Activated CD8-positive, alpha-beta memory T cell treated with anti-CD3 and anti-CD28 coated beads, Interleukin-2, amount 50 U/mL, for 1 hour (primary cell): ENCODE data around the gene PIGA.
"Not testable (repeated sequence)": the region's sequence is repeated elsewhere in the genome, so short reads cannot be mapped to it uniquely, and the experiment has no call there.

Source experiments
- DNase-seq: peaks from one replicate; pipeline ENCODE4 v3.0.0-alpha.2; 2020; ENCODE audit errors: extremely low read depth

The PIGA gene

DNA sequence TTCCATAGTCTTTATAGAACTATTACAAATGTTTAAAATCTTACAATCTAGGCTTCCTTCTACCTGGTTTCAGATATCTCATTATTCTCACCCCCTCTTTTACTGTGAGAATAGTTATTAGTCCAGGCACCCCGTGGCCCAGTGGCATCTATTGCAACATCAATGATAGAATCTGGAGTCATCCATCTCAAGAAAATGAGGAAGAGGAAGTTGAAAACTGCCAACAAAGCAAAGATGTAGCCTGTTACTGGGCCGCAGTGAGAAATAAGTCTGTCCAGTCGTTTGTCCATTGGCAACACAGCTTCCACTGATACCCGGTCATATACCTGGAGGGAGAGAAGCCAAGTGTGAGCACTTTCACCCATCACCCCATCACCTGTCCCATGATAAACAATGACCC is 13.9 kb downstream of the PIGA start:
- no peak for DNase-seq

DNA sequence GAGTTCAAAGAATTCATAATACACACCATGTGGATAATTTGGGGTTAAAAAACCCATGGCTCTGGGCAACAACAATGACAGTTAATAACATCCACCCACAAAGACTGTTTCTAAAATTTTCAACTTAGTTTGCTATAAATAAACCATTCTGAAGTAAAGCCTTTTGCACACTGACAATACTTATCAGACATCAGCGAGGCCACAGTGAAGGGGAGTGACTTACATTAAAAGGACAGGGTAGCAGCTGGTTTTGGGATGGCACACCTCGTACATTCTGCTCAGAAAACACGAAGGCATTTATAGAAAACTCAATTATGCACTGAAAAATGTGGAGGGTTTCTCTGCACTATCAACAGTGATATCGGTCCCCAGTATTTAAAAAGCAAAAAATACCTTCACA is 15.0 kb downstream of the PIGA start:
- no peak for DNase-seq

DNA sequence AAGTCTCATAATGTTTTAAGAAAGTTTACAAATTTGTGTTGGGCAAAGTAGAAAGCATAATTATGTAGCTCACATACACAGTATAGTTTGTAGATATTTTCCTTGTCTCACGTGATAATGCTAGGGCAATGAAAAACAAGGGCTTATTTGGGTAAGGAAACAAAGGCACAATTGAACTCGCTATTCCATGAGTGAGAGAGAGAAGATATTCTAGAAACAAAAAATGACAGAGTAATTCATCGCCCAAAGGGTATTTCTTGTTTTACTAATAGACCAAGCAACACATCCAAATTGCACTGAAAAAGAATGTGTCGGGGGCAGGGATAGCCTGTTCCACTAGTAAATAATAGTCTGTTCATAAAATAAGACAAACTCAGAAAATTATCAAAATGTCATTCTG is 16.2 kb downstream of the PIGA start:
- DNase-seq: no peak

DNA sequence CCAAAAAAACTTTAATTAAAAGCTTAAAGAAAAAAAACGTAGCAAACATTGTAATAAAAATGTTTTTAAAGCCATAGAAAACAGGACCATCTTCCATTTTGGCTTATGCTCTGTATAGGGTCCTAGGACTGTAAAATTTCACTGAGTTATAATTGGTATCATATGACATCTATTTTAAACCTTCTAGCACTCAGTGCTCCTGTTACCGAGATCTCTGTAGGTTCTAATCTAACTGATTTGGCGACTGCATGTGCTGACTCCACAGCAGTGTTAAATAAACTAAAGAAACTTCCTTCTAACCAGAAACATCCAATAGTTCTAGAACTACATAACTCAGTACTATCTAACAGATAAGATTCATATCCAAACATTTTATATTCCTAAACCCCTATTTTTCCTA is 19.8 kb downstream of the PIGA start, which contains the start of gene ASB11:
Gene ASB11 (minus strand): TSS at position 132 of the 400 bp plus-strand sequence. CDS start 35 bp downstream, at position 97.
- no peak for DNase-seq

DNA sequence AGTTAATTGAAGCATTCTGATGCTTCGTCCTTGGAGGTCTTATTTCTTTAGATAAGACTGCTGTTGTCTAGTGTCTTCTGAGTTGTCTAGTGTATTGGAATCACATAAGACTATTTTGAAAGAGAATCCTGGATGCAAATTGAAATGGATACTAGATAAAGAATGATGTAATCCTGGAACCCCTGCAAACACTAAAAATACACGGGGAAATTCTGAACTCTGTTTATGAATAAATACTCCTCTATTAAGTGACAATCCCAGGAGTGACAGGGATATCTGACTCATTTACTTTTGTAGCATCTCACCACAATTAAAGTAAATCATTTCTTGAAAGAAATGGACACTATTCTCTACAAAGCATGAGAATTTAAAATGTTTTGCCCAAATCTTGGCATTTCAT is 20.9 kb downstream of the PIGA start:
- DNase-seq: no peak

DNA sequence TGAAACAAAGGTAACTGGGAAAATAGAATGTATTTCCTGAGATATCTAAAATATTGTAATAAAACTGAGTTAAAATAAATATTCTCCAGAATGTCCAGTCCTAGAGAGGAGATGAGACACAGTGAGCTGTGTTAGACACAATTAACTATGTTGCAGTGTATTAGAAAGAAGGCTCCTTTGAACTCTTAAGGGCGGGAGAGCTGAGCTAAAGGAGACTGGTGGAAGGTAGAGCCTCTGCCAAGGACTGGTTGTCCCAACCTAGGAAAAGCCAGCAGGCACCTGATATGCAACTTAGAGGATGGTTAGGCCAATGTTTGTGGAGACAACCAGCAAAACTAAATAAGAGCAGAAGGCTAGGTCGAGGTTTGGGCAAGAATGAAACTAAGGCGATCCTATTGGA is 24.2 kb downstream of the PIGA start:
- no peak for DNase-seq

DNA sequence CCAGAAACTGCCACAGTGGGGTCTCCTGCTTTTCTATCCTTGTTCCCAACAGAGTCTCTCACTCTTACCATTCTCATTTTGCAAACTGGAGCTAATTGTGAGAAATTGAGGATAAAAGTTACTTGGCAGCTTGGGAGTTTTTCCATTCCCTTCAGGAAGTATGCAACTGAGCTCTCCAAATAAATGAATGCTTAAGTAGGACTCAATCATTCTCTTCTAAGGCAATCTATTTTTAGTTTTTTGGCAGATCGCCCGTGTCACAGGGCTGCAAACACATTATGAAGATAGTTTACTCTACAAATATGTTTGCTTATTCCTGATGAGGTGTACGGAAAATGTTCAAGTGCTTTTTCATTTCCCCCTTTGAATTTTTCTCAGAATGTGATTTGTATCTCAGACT is 25.2 kb downstream of the PIGA start:
- no peak for DNase-seq

DNA sequence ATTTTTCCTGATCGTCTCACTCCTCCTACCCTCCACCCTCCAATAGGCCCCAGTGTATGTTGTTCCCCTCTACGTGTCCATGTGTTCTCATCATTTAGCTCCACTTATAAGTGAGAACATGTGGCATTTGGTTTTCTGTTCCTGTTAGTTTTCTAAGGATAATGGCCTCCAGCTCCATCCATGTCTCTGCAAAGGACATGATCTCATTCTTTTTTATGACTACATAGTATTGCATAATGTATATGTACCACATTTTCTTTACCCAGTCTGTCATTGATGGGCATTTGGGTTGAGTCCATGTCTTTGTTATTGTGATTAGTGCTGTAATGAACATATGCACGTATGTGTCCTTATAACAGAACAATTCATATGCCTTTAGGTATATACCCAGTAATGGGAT is 29.4 kb downstream of the PIGA start:
- DNase-seq: not testable (repeated sequence)

DNA sequence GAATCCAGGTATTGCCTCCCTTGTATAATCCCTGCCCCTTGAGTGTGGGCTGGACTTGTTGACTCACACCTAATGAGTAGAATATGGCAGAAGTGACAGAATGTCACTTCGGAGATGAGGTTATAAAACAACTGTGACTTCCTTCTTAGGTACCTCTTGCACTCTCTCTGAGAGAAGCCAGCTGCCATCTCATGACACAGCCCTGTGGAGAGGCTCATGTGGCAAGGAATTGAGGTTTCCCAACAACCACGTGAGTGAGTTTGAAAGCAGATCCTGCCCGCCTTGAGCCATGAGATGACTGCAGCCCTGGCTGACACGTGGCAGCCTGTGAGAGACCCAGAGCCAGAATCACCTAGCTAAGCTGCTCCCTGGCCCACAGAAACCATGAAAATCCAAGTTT is 33.4 kb downstream of the PIGA start:
- DNase-seq: no peak

DNA sequence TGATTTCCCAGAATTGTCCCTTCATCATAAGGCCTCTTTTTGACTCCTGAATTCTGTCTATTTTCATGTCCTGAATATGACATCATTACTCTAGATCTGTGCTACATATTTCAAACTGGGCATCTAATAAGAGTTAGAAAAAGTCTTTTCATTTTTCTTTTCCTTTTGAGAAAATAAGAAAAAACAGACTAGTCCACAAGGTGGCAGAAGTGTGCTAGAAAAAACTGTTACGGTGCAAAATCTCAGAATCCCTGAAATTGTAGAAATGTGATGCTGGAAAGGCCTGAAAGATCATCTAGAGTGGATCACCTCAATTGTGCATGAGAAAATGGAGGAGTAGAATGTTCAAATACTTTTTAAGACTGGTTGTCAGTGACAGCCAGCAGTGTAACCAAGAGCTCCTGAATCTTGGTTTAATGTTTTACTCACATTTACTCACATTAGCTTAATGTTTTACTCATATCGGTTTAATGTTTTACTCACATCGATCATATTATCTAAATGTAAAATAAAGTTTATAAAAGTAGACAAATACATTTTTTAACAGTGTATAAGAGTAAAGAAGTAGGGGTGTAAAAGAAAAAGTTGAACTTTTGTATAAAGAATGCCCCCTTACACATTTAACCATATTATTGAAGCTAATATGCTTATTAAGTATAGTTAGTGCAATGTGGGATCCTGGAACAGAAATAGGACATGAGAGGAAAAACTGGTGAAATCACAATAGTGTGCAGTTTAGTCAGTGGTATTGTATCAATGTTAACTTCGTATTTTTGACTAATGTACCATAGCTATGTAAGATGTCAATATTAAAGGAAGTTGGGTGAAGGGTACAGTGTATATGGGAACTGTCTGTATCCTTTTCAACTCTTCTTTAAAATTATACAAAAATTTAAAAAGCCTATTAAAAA is 35.1 kb downstream of the PIGA start:
- DNase-seq: no peak

DNA sequence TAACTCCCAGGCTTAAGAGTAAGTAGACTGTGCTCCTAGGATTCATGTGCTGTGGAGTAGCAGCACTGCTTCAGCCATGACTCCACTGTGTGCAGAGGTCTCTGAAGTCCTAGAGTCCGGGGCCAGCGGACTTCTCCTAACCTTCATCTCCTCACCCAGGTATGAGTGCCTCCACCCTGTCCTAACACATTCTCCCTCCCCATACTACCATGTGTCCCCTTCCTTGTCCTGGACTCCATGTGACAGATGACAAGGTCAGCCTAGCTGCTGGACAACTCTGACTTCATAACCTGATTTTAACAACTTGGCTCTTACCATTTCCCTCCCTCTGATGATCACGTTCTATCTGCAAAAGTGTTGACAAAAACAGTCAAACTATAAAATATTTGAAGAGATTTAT is 36.5 kb downstream of the PIGA start:
- DNase-seq: no peak

DNA sequence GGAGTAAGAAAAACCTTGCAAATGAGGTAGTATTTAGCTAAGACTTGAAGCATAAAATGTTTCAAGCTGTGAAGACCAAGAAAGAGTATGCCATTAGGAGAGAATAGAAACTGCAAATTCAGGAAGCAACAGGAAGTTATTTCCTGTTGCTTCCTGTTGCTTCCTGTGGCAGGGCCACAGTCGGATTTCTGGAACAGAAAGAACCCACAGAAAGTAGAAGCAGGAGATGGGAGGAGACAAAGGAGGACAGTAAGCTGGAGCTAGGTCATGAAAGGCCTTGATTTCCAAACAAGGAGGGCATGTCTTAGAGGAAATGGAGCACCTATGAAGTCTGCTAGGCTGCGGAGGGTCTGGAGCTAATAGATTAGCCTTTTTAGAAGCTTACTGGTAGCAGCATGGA is 37.1 kb downstream of the PIGA start:
- DNase-seq: no peak

DNA sequence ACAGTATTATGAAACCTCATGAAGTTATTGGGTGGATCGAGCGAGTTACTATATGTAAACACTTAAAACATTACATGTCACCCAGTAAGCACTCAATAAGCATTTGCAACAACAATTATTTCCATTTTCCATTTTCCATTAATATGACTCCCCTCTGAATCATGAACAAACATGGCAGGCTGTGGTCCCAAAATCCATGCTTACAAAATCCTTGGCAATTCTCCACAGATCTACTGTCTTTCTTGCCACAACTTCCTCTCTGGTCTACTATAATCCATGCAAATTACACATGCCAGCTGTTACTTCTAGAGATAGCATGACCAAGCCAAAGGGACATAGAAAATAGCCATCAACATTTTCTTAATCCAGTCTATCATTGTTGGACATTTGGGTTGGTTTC is 41.9 kb downstream of the PIGA start:
- no peak for DNase-seq

DNA sequence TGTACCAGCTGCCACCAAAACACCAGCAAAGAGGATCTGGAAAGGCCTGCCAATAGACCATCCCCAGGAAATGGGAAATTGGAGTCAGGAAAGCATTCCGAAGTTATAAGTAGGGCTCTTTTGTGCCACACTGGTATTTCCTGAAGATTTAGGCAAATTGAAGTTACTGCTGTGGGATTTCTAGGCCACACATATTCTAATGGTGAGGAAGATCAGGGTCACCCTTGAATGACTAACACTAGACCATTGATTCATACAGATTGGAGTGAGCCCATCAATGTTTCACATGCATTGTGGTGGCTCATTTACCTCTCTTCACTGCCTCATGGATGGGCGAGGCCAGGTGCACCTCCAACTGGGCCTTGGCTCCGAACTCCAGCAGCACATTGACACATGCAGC is 42.5 kb downstream of the PIGA start:
- no peak for DNase-seq

DNA sequence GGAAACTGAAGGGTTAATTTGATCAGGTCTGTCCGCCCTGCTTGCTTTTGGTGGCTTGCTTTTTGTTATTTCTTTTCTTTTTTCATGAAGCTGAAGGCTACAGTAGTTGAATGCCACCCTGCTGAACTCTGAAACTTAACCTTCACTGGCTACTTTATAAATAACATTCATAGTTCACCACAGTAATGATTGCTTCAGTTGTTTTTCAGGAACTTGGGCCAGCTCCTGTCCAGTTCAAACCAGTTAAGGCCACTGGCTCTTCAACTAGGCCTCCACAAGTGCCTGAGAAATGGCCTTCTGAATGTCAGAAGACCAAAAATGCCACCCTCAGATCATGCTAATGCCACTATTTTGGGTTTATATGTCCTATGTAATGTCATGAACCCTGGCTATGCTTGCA is 57.7 kb downstream of the PIGA start:
- no peak for DNase-seq

DNA sequence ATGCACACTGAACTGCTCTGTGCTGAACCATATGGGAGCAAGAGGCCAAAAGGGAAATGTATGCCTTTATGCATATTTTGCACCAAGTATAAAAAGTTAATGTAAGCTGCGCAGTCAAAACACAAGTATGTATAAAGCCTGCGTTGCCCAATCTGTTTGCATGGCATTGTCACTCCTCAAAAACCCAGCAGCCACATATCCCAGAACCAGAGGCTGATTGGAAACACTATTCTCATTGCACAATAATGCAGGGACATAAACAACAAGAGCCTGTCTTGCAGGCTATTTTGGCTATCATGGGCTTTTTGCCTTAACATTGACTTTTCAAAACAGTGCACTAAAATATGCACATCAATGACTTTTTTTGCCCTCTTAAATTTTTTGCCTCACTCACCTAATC is 60.4 kb downstream of the PIGA start:
- no peak for DNase-seq

DNA sequence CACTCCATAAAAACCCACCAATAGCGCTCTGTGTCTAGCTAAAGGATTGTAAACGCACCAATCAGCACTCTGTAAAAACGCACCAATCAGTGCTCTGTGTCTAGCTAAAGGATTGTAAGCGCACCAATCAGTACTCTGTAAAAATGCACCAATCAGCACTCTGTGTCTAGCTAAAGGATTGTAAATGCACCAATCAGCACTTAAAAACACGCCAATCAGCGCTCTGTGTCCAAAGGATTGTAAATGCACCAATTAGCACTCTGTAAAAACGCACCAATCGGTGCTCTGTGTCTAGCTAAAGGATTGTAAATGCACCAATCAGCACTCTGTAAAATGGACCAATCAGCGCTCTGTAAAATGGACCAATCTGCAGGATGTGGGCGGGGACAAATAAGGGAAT is 62.0 kb downstream of the PIGA start:
- not testable (repeated sequence) for DNase-seq

DNA sequence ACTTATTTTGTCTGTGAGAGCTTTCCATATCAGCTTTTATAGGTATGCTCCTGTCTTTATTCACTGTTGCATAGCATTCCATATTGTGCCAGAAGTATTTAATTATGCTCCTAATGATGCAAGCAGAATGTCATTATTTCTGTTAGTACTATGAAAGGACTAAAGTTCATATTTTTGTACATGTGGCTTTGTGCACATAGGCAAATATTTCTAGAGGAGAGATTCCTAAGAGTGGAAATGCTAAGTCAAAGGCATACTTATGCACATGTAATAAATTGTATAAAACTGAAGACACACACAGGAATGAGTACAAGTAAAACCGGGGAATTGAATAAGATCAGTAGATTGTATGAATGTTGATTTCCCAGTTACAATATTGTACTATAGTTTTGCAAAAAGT is 63.6 kb downstream of the PIGA start:
- no peak for DNase-seq

DNA sequence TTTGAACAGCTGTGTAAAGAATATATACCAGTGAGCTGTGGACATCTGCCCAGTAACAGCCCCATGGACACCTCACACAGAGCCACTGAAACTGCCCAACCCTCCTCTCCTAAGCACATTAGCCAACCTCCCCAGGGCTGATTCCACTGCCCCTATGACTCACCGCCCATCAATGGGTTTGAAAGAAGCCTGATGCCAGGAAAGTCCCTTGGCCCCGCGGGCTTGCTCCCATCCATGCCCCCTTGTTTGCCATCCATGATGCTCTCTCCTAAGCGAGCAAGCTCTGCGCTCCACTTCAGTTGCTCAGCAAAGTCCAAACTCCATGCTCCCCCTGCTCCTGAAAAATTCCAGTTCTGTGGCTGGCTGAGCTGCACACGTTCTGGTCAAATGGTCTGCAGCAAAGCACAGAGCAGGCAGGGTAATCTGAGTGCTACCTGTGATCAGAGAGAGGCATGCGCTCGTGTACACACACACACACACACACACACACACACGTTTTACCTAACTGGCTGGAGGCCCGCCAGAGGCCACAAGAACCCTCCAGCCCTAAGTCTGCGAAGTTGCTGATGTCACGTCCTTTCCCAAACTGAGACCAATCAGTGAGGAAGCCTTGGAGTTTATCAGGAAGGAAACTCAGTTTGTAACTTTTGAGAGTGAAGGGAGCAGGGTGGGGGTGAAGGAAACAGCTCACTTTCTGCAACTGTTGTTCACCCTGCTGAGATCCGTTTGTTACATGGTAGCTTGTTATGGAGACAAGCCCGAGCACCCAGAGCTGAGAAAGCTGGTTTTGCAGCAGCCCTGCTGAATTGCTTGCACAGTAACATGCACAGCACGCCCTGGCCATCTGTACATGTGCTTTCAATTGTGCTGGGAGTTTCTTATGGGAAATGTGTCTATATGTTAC is 65.5 kb downstream of the PIGA start, which contains the start of gene ASB9:
Gene ASB9 (minus strand): TSS at position 466 of the 904 bp plus-strand sequence. CDS start 209 bp downstream, at position 257.
- DNase-seq: no peak
